HCT116 (cell line): ENCODE measurements around the gene COL1A1.
A peak's percentile ranks its signal among the peaks of the same experiment; 100 is the strongest.

Source experiments
- POLR2A ChIP-seq: IDR thresholded peaks from 2 replicates; pipeline ENCODE4 v1.7.0; 2011; ENCODE audit warnings: borderline replicate concordance; ENCODE audit not compliant: insufficient read depth, insufficient read length; ENCODE audit errors: extremely low read depth
- TF ChIP-seq, protein P1 (sequence below), 3 experiments: fragments of 200-600 bp in 1 of 3; sonication (generic) in 1 of 3; IDR thresholded peaks in 2 of 3; conservative IDR thresholded peaks in 1 of 3; 2 replicates each; pipeline ENCODE4 v1.5.1; 2012 to 2017; ENCODE audit warnings: low read depth in 2 of 3, low read length in 2 of 3, antibody characterized with exemption in 1 of 3, borderline replicate concordance in 1 of 3, control low read depth in 1 of 3, mild to moderate bottlenecking in 1 of 3, mixed read lengths in 1 of 3, mixed run types in 1 of 3, moderate library complexity in 1 of 3; ENCODE audit not compliant: insufficient read depth in 1 of 3

DNA sequence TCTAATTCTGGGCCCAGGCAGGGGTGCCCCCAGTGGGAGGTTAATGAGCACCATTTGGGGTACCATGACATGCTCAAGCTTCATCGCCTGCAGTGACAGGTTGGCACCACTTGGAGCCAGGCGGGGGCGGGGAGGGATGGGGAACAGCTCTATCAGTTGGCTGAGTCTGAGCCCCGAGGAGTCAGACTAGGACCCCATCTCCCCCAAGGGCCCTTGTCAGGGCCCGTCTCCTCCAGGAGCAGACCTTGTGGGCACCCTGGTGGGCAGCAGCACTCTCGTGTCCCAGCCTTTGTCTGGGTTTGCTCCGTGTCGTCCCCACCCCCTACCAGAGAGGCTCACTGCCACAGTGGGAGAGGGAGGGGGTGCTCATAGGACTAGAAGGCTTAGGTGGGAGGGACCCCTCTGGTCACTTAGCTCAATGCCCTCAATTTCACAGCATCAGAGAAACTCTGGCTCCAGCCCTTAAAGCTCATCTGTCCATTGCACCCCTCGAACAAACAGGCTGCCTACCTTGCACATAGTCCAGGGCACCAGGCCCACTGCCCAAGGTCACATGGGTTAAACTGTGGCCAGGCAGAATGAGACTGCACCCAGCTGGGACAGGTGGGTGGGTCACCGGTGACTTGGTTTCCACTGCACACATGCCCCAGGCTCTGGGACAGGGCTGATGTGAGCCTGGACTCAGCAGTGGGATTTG, 55.1 kb downstream of the COL1A1 start:
- TF ChIP-seq POLR2A, result no peak
- TF ChIP-seq, protein P1, sequence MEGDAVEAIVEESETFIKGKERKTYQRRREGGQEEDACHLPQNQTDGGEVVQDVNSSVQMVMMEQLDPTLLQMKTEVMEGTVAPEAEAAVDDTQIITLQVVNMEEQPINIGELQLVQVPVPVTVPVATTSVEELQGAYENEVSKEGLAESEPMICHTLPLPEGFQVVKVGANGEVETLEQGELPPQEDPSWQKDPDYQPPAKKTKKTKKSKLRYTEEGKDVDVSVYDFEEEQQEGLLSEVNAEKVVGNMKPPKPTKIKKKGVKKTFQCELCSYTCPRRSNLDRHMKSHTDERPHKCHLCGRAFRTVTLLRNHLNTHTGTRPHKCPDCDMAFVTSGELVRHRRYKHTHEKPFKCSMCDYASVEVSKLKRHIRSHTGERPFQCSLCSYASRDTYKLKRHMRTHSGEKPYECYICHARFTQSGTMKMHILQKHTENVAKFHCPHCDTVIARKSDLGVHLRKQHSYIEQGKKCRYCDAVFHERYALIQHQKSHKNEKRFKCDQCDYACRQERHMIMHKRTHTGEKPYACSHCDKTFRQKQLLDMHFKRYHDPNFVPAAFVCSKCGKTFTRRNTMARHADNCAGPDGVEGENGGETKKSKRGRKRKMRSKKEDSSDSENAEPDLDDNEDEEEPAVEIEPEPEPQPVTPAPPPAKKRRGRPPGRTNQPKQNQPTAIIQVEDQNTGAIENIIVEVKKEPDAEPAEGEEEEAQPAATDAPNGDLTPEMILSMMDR (IDR thresholded peaks at IDR 0.05 in 2 of 3, conservative IDR thresholded peaks at IDR 0.05 in 1 of 3; ENCODE audit: borderline replicate concordance in 1 of 3, insufficient read depth in 1 of 3, low read depth in 2 of 3, low read length in 2 of 3), result peak in 2 of 3 experiments; percentile 23 to 38; a peak in 2 of 6 replicates
